HCT116 (cell line): ENCODE measurements around the gene CDH4. TPM values are rescaled to one million over a fixed set of nuclear protein-coding genes. Genes with fewer than 3 reads are reported as not detected.

ENCODE experiments used
- ATAC-seq: fragments of 200-7000 bp; cut with Tn5 transposase; 2 replicates; pipeline ENCODE4 v1.9.1; 2020; ENCODE audit warnings: mild to moderate bottlenecking, moderate library complexity
- BruUV-seq: library from RNA; stranded (reverse); fragments of 400-500 nt; replicated peaks from 2 replicates; lab custom pipeline; 2021; lab: Mats Ljungman, UMichigan
- CTCF ChIA-PET: fragments of 300-600 bp; sonication (Branson Sonifier 250); formaldehyde crosslinking; loops from one replicate; lab custom pipeline; 2021; ENCODE audit warnings: antibody characterized with exemption; lab: Charles Lee
- POLR2A ChIA-PET: fragments of 300-600, 350-600 bp; sonication (Branson Sonifier 250); formaldehyde crosslinking; loops from one replicate; lab custom pipeline; 2021; ENCODE audit warnings: antibody characterized with exemption; lab: Charles Lee
- RAD21 ChIA-PET, 2 experiments: fragments of 300-600 bp; sonication (Branson Sonifier 250); formaldehyde crosslinking; loops; one replicate each; lab custom pipeline; 2023; ENCODE audit warnings: low total read pairs in 2 of 2; ENCODE audit not compliant: uncharacterized antibody in 2 of 2, unreplicated experiment in 2 of 2, low non-redundant PET in 1 of 2; lab: Charles Lee
- DNase-seq: peaks from one replicate; pipeline ENCODE4 v3.0.0-alpha.2; 2010; ENCODE audit warnings: low read depth, low spot score
- H2AFZ ChIP-seq: fragments of 200-600 bp; shearing (Covaris generic), sonication (generic); 2 replicates; pipeline ENCODE4 v1.6.1; 2017; ENCODE audit warnings: low read depth, mixed run types, mixed read lengths, antibody characterized with exemption, low read length; ENCODE audit not compliant: poor library complexity, severe bottlenecking
- H3K27ac ChIP-seq: 2 replicates; pipeline ENCODE4 v1.5.1; 2012; ENCODE audit warnings: low read depth, low read length
- H3K27me3 ChIP-seq: fragments of 200-600 bp; sonication (generic); 2 replicates; pipeline ENCODE4 v1.6.1; 2016; ENCODE audit warnings: mixed run types, low read length, mixed read lengths; ENCODE audit not compliant: insufficient read depth
- H3K36me3 ChIP-seq, 2 experiments: fragments of 200-500 bp in 1 of 2; fragments of 200-600 bp in 1 of 2; sonication (Bioruptor generic) in 1 of 2; sonication (generic) in 1 of 2; 2 replicates each; pipeline versions ENCODE4 v1.5.1 to v1.6.1; 2014 to 2016; ENCODE audit warnings: low read length in 2 of 2, inconsistent platforms in 1 of 2, mixed read lengths in 1 of 2, mixed run types in 1 of 2; ENCODE audit not compliant: insufficient read depth in 2 of 2, control insufficient read depth in 1 of 2
- H3K4me1 ChIP-seq, 2 experiments: fragments of 200-600 bp in 1 of 2; sonication (generic) in 1 of 2; 2 replicates each; pipeline versions ENCODE4 v1.5.1 to v1.6.1; 2012 to 2017; ENCODE audit warnings: low read length in 2 of 2, inconsistent platforms in 1 of 2, mild to moderate bottlenecking in 1 of 2, mixed read lengths in 1 of 2, mixed run types in 1 of 2, moderate library complexity in 1 of 2; ENCODE audit not compliant: insufficient read depth in 2 of 2, control insufficient read depth in 1 of 2
- H3K4me2 ChIP-seq: fragments of 200-600 bp; sonication (generic); 2 replicates; pipeline ENCODE4 v1.6.1; 2017; ENCODE audit warnings: mixed run types, low read length, mixed read lengths
- H3K4me3 ChIP-seq, 2 experiments: fragments of 200-600 bp in 1 of 2; sonication (generic) in 1 of 2; replicated peaks in 1 of 2; 2 replicates each; pipeline ENCODE4 v1.5.1; 2011 to 2016; ENCODE audit warnings: low read length in 2 of 2, control low read depth in 1 of 2, low read depth in 1 of 2, mild to moderate bottlenecking in 1 of 2, mixed read lengths in 1 of 2, mixed run types in 1 of 2
- H3K79me2 ChIP-seq: fragments of 200-600 bp; sonication (generic); 2 replicates; pipeline ENCODE4 v1.6.1; 2017; ENCODE audit warnings: mild to moderate bottlenecking, mixed run types, low read length, moderate library complexity, mixed read lengths; ENCODE audit not compliant: insufficient read depth
- H3K9ac ChIP-seq: fragments of 200-600 bp; sonication (generic); 2 replicates; pipeline ENCODE4 v1.6.1; 2016; ENCODE audit warnings: low read length, mixed read lengths
- H3K9me2 ChIP-seq: fragments of 200-600 bp; sonication (generic), shearing (Covaris generic); 2 replicates; pipeline ENCODE4 v1.6.1; 2017; ENCODE audit warnings: mixed run types, mild to moderate bottlenecking, moderate library complexity; ENCODE audit not compliant: insufficient read depth
- H3K9me3 ChIP-seq, 2 experiments: fragments of 200-500 bp in 1 of 2; fragments of 200-600 bp in 1 of 2; sonication (Bioruptor generic) in 1 of 2; sonication (generic) in 1 of 2; 2 replicates each; pipeline ENCODE4 v1.6.1; 2014 to 2017; ENCODE audit warnings: low read length in 2 of 2, mixed read lengths in 2 of 2, inconsistent platforms in 1 of 2, low read depth in 1 of 2, mild to moderate bottlenecking in 1 of 2, mixed run types in 1 of 2, moderate library complexity in 1 of 2; ENCODE audit not compliant: control insufficient read depth in 1 of 2, insufficient read depth in 1 of 2
- H4K20me1 ChIP-seq: fragments of 200-600 bp; sonication (generic), shearing (Covaris generic); 2 replicates; pipeline ENCODE4 v1.6.1; 2017; ENCODE audit warnings: mixed run types, mild to moderate bottlenecking, moderate library complexity; ENCODE audit not compliant: insufficient read depth
- ATF3 ChIP-seq: IDR thresholded peaks from 2 replicates; pipeline ENCODE4 v1.6.1; 2012
- CBX3 ChIP-seq: IDR thresholded peaks from 2 replicates; pipeline ENCODE4 v1.6.1; 2012; ENCODE audit warnings: low read depth
- CEBPB ChIP-seq: IDR thresholded peaks from 2 replicates; pipeline ENCODE4 v1.6.1; 2012; ENCODE audit warnings: low read depth
- CTCF ChIP-seq, 3 experiments: fragments of 200-600 bp in 1 of 3; sonication (generic) in 1 of 3; IDR thresholded peaks in 2 of 3; conservative IDR thresholded peaks in 1 of 3; 2 replicates each; pipeline ENCODE4 v1.5.1; 2012 to 2017; ENCODE audit warnings: low read depth in 2 of 3, low read length in 2 of 3, antibody characterized with exemption in 1 of 3, borderline replicate concordance in 1 of 3, control low read depth in 1 of 3, mild to moderate bottlenecking in 1 of 3, mixed read lengths in 1 of 3, mixed run types in 1 of 3, moderate library complexity in 1 of 3; ENCODE audit not compliant: insufficient read depth in 1 of 3
- ELF1 ChIP-seq: IDR thresholded peaks from 2 replicates; pipeline ENCODE4 v1.6.1; 2012; ENCODE audit warnings: low read depth, borderline replicate concordance
- EZH2phosphoT487 ChIP-seq: fragments of 200-600 bp; IDR thresholded peaks from 2 replicates; pipeline ENCODE4 v1.6.1; 2018; ENCODE audit warnings: antibody characterized with exemption, borderline replicate concordance
- FOSL1 ChIP-seq: IDR thresholded peaks from 2 replicates; pipeline ENCODE4 v1.6.1; 2012; ENCODE audit warnings: low read depth
- POLR2A ChIP-seq: IDR thresholded peaks from 2 replicates; pipeline ENCODE4 v1.7.0; 2011; ENCODE audit warnings: borderline replicate concordance; ENCODE audit not compliant: insufficient read depth, insufficient read length; ENCODE audit errors: extremely low read depth
- REST ChIP-seq: IDR thresholded peaks from 2 replicates; pipeline ENCODE4 v1.6.1; 2012; ENCODE audit warnings: low read depth
- SIN3A ChIP-seq: IDR thresholded peaks from 2 replicates; pipeline ENCODE4 v1.6.1; 2012; ENCODE audit warnings: low read depth
- SRF ChIP-seq: IDR thresholded peaks from 2 replicates; pipeline ENCODE4 v1.6.1; 2012; ENCODE audit warnings: low read depth
- YY1 ChIP-seq: IDR thresholded peaks from 2 replicates; pipeline ENCODE4 v1.6.1; 2011; ENCODE audit warnings: low read length, low read depth, moderate library complexity, mild to moderate bottlenecking; ENCODE audit not compliant: insufficient replicate concordance; ENCODE audit errors: extremely low read depth
- ZBTB33 ChIP-seq: IDR thresholded peaks from 2 replicates; pipeline ENCODE4 v1.6.1; 2011; ENCODE audit warnings: mild to moderate bottlenecking, low read length, moderate library complexity; ENCODE audit not compliant: insufficient replicate concordance; ENCODE audit errors: extremely low read depth
- ZNF274 ChIP-seq: fragments of 200-500 bp; sonication (Bioruptor generic); IDR thresholded peaks from 2 replicates; pipeline ENCODE4 v1.6.1; 2014; ENCODE audit warnings: mild to moderate bottlenecking, low read depth, low read length, inconsistent platforms
- intact Hi-C: fragments of 100-400 bp; cut with micrococcal nuclease; formaldehyde crosslinking; loops from 2 replicates; pipeline ENCODE4 v1.10.0; 2022
- total RNA-seq: library from RNA; stranded (reverse); gene quantifications from one replicate; pipeline ENCODE4 v1.2.1, GENCODE V29; 2021; ENCODE audit not compliant: unreplicated experiment

CDH4 gene
- total RNA-seq, 1 experiment from 2014 or later, result not detected

- DNase-seq (no peak), ATAC-seq (no peak)
- no peak overlapping the region for H3K4me3 ChIP-seq
- intact Hi-C loops, result no loop called here
- H3K9me3 ChIP-seq, result no peaks in the 10 kb centered on the region
- H3K9me2 ChIP-seq, result no peaks in the 10 kb centered on the region
- H4K20me1 ChIP-seq, result no peaks in the 10 kb centered on the region
- no peaks in the 10 kb centered on the region for H3K4me1 ChIP-seq
- ChIA-PET CTCF (no interaction called here), POLR2A (no interaction called here), RAD21 (no interaction called here)
- H3K36me3 ChIP-seq, result no peaks in the 10 kb centered on the region
- H3K27me3 ChIP-seq, result peaks cover 19% of the 10 kb centered on the region
- no TSS peak for BruUV-seq
- no peak overlapping the region for H2AFZ ChIP-seq
- H3K4me2 ChIP-seq, result no peak overlapping the region
- H3K9ac ChIP-seq, result no peak overlapping the region
- no peaks in the 10 kb centered on the region for H3K79me2 ChIP-seq
- H3K27ac ChIP-seq, result no peak overlapping the region
- TF ChIP-seq CBX3 (no peak), CTCF (IDR thresholded peaks at IDR 0.05 in 2 of 3, conservative IDR thresholded peaks at IDR 0.05 in 1 of 3; ENCODE audit: borderline replicate concordance in 1 of 3, insufficient read depth in 1 of 3, low read depth in 2 of 3, low read length in 2 of 3) (no peak), ZBTB33 (no peak), CEBPB (no peak)
These were observed 367.7 kb downstream of the CDH4 start for GRCh38 chr20:61619751-61620150.

GRCh38 chr20:61620174-61620573 lies 368.1 kb downstream of the CDH4 start:
- ATAC-seq (no peak), DNase-seq (no peak)
- no TSS peak for BruUV-seq
- no peak overlapping the region for H3K4me3 ChIP-seq
- ChIA-PET CTCF (no interaction called here), RAD21 (no interaction called here), POLR2A (no interaction called here)
- H3K36me3 ChIP-seq, result no peaks in the 10 kb centered on the region
- H3K9ac ChIP-seq, result no peak overlapping the region
- no peak overlapping the region for H3K4me2 ChIP-seq
- no peaks in the 10 kb centered on the region for H3K9me2 ChIP-seq
- H2AFZ ChIP-seq, result no peak overlapping the region
- H3K27me3 ChIP-seq, result peaks cover 24% of the 10 kb centered on the region
- H3K79me2 ChIP-seq, result no peaks in the 10 kb centered on the region
- no peak overlapping the region for H3K27ac ChIP-seq
- intact Hi-C loops, result no loop called here
- H3K4me1 ChIP-seq, result no peaks in the 10 kb centered on the region
- no peaks in the 10 kb centered on the region for H3K9me3 ChIP-seq
- H4K20me1 ChIP-seq, result no peaks in the 10 kb centered on the region
- no peak for TF ChIP-seq FOSL1
- no peak for TF ChIP-seq SIN3A
- TF ChIP-seq SRF, result no peak
- TF ChIP-seq EZH2phosphoT487, result no peak
- TF ChIP-seq ELF1, result no peak
- no peak for TF ChIP-seq ATF3
- no peak for TF ChIP-seq REST
- no peak for TF ChIP-seq YY1
- TF ChIP-seq POLR2A, result no peak
- no peak for TF ChIP-seq ZNF274
